HG03460 (cell line): Measurements from ENCODE around the gene AGBL4.
A peak's percentile ranks its signal among the peaks of the same experiment; 100 is the strongest.

ENCODE experiments used
- ATAC-seq: cut with Tn5 transposase; IDR thresholded peaks from one replicate; pipeline ENCODE4 v1.9.1; 2021; ENCODE audit not compliant: unreplicated experiment

AGBL4 gene

GRCh38 chr1:48851638-48852037 is 1172.1 kb downstream of the AGBL4 start:
- ATAC-seq = no peak

GRCh38 chr1:48848035-48848434 is 1175.7 kb downstream of the AGBL4 start:
- no peak for ATAC-seq

GRCh38 chr1:48846441-48846840 is 1177.3 kb downstream of the AGBL4 start:
- ATAC-seq = no peak

- no peak for ATAC-seq
Observed at GRCh38 chr1:48844187-48844586, 1179.6 kb downstream of the AGBL4 start.

- no peak for ATAC-seq
Observed at GRCh38 chr1:48841966-48842365, 1181.8 kb downstream of the AGBL4 start.

- ATAC-seq = no peak
Observed at GRCh38 chr1:48841461-48841860, 1182.3 kb downstream of the AGBL4 start.

- no peak for ATAC-seq
Observed at GRCh38 chr1:48831120-48831978, 1192.4 kb downstream of the AGBL4 start.

GRCh38 chr1:48830715-48831114 is 1193.0 kb downstream of the AGBL4 start:
- no peak for ATAC-seq

- no peak for ATAC-seq
Observed at GRCh38 chr1:48829446-48829845, 1194.3 kb downstream of the AGBL4 start.

GRCh38 chr1:48823168-48823567 is 1200.6 kb downstream of the AGBL4 start:
- no peak for ATAC-seq

GRCh38 chr1:48820491-48820890 is 1203.3 kb downstream of the AGBL4 start:
- no peak for ATAC-seq

- ATAC-seq = peak; percentile 87
Observed at GRCh38 chr1:48817505-48818114, 1206.1 kb downstream of the AGBL4 start.

- no peak for ATAC-seq
Observed at GRCh38 chr1:48810740-48811139, 1213.0 kb downstream of the AGBL4 start.

- ATAC-seq = no peak
Observed at GRCh38 chr1:48808496-48808895, 1215.3 kb downstream of the AGBL4 start.

- ATAC-seq = no peak
Observed at GRCh38 chr1:48807554-48808260, 1216.0 kb downstream of the AGBL4 start.

GRCh38 chr1:48803474-48803873 is 1220.3 kb downstream of the AGBL4 start:
- ATAC-seq = no peak

- ATAC-seq = no peak
Observed at GRCh38 chr1:48794816-48795215, 1228.9 kb downstream of the AGBL4 start.

- ATAC-seq = peak; percentile 80
Observed at GRCh38 chr1:48793863-48794262, 1229.9 kb downstream of the AGBL4 start.

GRCh38 chr1:48792961-48793360 is 1230.8 kb downstream of the AGBL4 start:
- ATAC-seq = no peak

- ATAC-seq = peak; percentile 41
Observed at GRCh38 chr1:48790397-48790796, 1233.4 kb downstream of the AGBL4 start.

- ATAC-seq = peak; percentile 23
Observed at GRCh38 chr1:48789903-48790302, 1233.9 kb downstream of the AGBL4 start.

GRCh38 chr1:48785869-48786268 is 1237.9 kb downstream of the AGBL4 start:
- no peak for ATAC-seq
